NAMALWA (cell line): ENCODE measurements around the gene ST8SIA2.

Source experiments
- DNase-seq: peaks from one replicate; pipeline ENCODE4 v3.0.0-alpha.2; 2015; ENCODE audit warnings: low spot score

The ST8SIA2 gene

GRCh38 chr15:92492551-92493115 lies 99.0 kb downstream of the ST8SIA2 start:
- DNase-seq = no peak

- no peak for DNase-seq
Measured at GRCh38 chr15:92494806-92495336, 101.2 kb downstream of the ST8SIA2 start.

- no peak for DNase-seq
Measured at GRCh38 chr15:92495446-92495845, 101.8 kb downstream of the ST8SIA2 start.

GRCh38 chr15:92499731-92500530 lies 106.2 kb downstream of the ST8SIA2 start:
- no peak for DNase-seq

GRCh38 chr15:92502336-92502735 lies 108.7 kb downstream of the ST8SIA2 start:
- no peak for DNase-seq

- no peak for DNase-seq
Measured at GRCh38 chr15:92502930-92503857, 109.5 kb downstream of the ST8SIA2 start.

- DNase-seq = no peak
Measured at GRCh38 chr15:92503889-92504288, 110.2 kb downstream of the ST8SIA2 start.

- DNase-seq = no peak
Measured at GRCh38 chr15:92505611-92506010, 111.9 kb downstream of the ST8SIA2 start.

GRCh38 chr15:92506506-92506905 lies 112.8 kb downstream of the ST8SIA2 start:
- DNase-seq = no peak

- DNase-seq = no peak
Measured at GRCh38 chr15:92510163-92510882, 116.6 kb downstream of the ST8SIA2 start.
